GM23338 (cell line): Measurements from ENCODE around the gene SLC25A25. TPM values are rescaled to one million over a fixed set of nuclear protein-coding genes. Genes with fewer than 3 reads are reported as not detected.
"Not testable (repeated sequence)": the region's sequence is repeated elsewhere in the genome, so short reads cannot be mapped to it uniquely, and the experiment has no call there.

Source experiments
- ATAC-seq: fragments of 200-7000 bp; cut with Tn5 transposase; 3 replicates; pipeline ENCODE4 v1.9.1; 2020
- DNase-seq: peaks from one replicate; pipeline ENCODE4 v3.0.0-alpha.2; 2015; ENCODE audit warnings: low spot score
- H2AFZ ChIP-seq: fragments of 200-600 bp; sonication (generic); 2 replicates; pipeline ENCODE4 v1.8.0; 2016; ENCODE audit warnings: antibody characterized with exemption, mild to moderate bottlenecking, moderate library complexity
- H3F3A ChIP-seq: fragments of 200-600 bp; sonication (generic); replicated peaks from 2 replicates; pipeline ENCODE4 v1.8.0; 2017; ENCODE audit warnings: antibody characterized with exemption, mixed run types, low read depth
- H3K27ac ChIP-seq: fragments of 200-600 bp; sonication (generic); 2 replicates; pipeline ENCODE4 v1.6.1; 2016; ENCODE audit warnings: low read depth
- H3K27me3 ChIP-seq: fragments of 200-600 bp; sonication (generic); 2 replicates; pipeline ENCODE4 v1.8.0; 2016; ENCODE audit warnings: mild to moderate bottlenecking, mixed run types, moderate library complexity; ENCODE audit not compliant: insufficient read depth
- H3K36me3 ChIP-seq: fragments of 200-600 bp; sonication (generic); 2 replicates; pipeline ENCODE4 v1.8.0; 2016; ENCODE audit warnings: mild to moderate bottlenecking; ENCODE audit not compliant: insufficient read depth
- H3K4me1 ChIP-seq: fragments of 200-600 bp; sonication (generic); 2 replicates; pipeline ENCODE4 v1.8.0; 2016; ENCODE audit warnings: mild to moderate bottlenecking, moderate library complexity; ENCODE audit not compliant: insufficient read depth
- H3K4me2 ChIP-seq: fragments of 200-600 bp; sonication (generic); 2 replicates; pipeline ENCODE4 v1.7.1; 2017; ENCODE audit warnings: mixed run types
- H3K4me3 ChIP-seq: fragments of 200-600 bp; sonication (generic); 2 replicates; pipeline ENCODE4 v1.6.1; 2016; ENCODE audit warnings: mixed run types
- H3K79me2 ChIP-seq: fragments of 200-600 bp; sonication (generic); replicated peaks from 2 replicates; pipeline ENCODE4 v1.8.0; 2017; ENCODE audit warnings: mild to moderate bottlenecking; ENCODE audit not compliant: insufficient read depth
- H3K9me2 ChIP-seq: fragments of 200-600 bp; sonication (generic); 2 replicates; pipeline ENCODE4 v1.8.0; 2017; ENCODE audit not compliant: insufficient read depth
- H4K20me1 ChIP-seq: fragments of 200-600 bp; sonication (generic); replicated peaks from 2 replicates; pipeline ENCODE4 v1.8.0; 2017; ENCODE audit warnings: mild to moderate bottlenecking; ENCODE audit not compliant: insufficient read depth
- H3K27ac Mint-ChIP-seq: 2 replicates; pipeline ENCODE4 v1.8.0; 2020; ENCODE audit warnings: inconsistent platforms, mild to moderate bottlenecking, moderate library complexity, mixed read lengths
- H3K27me3 Mint-ChIP-seq: 3 replicates; pipeline ENCODE4 v1.8.0; 2022; ENCODE audit warnings: low read depth, mild to moderate bottlenecking, moderate library complexity, mixed read lengths, inconsistent platforms; ENCODE audit not compliant: insufficient read depth, poor library complexity
- H3K36me3 Mint-ChIP-seq: 3 replicates; pipeline ENCODE4 v1.8.0; 2021; ENCODE audit warnings: low read depth, mild to moderate bottlenecking, inconsistent platforms, moderate library complexity, mixed read lengths
- H3K4me1 Mint-ChIP-seq: 3 replicates; pipeline ENCODE4 v1.8.0; 2020; ENCODE audit warnings: mild to moderate bottlenecking, inconsistent platforms, mixed read lengths
- H3K4me3 Mint-ChIP-seq: 3 replicates; pipeline ENCODE4 v1.8.0; 2021; ENCODE audit warnings: moderate library complexity, mild to moderate bottlenecking, inconsistent platforms, mixed read lengths
- H3K9me3 Mint-ChIP-seq: 3 replicates; pipeline ENCODE4 v1.8.0; 2020; ENCODE audit warnings: moderate library complexity, mild to moderate bottlenecking, inconsistent platforms, mixed read lengths
- CREB1 ChIP-seq: fragments of 250-450 bp; sonication (Bioruptor Pico); IDR thresholded peaks from 2 replicates; pipeline ENCODE4 v1.5.0; 2020; ENCODE audit warnings: low read depth, mild to moderate bottlenecking, moderate library complexity
- polyA plus RNA-seq: library from polyadenylated mRNA; unstranded; fragments of >200 nt; fragmentation: Nextera tagmentation; extraction: Ambion mirVana; gene quantifications from 2 replicates; pipeline ENCODE4 v1.2.1, GENCODE V29; 2016
- total RNA-seq: library from RNA; depleted of rRNA; stranded (reverse); fragments of >200 nt; shearing (Covaris generic); gene quantifications from 2 replicates; pipeline ENCODE4 v1.2.3, GENCODE V29; 2014
- TF ChIP-seq, protein P1 (sequence below), 2 experiments: fragments of 200-600 bp in 1 of 2; sonication (generic) in 1 of 2; conservative IDR thresholded peaks; 2 replicates each; pipeline versions ENCODE4 v1.5.1 to v1.6.1; 2016 to 2017; ENCODE audit warnings: antibody characterized with exemption in 2 of 2, low read depth in 2 of 2, mild to moderate bottlenecking in 2 of 2, moderate library complexity in 1 of 2

SLC25A25 gene
- total and polyA plus RNA-seq, 2 experiments from 2014 or later: 7.1 to 27.0 TPM

DNA sequence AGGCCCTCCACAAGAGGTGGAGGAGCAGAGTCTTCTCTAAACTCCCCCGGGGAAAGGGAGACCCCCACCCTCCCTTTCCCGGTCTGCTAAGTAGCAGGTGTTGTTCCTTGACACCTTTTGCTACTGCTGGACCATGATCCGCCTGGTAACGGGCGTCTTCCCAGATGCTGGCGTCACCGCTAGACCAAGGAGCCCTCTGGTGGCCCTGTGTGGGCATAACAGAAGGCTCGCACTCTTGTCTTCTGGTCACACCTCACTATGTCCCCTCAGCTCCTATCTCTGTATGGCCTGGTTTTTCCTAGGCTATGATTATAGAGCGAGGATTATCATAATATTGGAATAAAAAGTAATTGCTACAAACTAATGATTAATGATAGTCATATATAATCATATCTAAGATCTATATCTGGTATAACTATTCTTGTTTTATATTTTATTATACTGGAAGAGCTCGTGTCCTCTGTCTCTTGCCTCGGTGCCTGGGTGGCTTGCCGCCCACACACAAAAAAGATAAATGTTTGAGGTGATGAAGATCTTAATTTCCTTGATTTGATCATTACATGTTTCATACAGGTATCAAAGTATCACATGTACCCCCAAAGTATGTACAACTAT lies 62.1 kb downstream of the SLC25A25 start:
- TF ChIP-seq, protein P1, sequence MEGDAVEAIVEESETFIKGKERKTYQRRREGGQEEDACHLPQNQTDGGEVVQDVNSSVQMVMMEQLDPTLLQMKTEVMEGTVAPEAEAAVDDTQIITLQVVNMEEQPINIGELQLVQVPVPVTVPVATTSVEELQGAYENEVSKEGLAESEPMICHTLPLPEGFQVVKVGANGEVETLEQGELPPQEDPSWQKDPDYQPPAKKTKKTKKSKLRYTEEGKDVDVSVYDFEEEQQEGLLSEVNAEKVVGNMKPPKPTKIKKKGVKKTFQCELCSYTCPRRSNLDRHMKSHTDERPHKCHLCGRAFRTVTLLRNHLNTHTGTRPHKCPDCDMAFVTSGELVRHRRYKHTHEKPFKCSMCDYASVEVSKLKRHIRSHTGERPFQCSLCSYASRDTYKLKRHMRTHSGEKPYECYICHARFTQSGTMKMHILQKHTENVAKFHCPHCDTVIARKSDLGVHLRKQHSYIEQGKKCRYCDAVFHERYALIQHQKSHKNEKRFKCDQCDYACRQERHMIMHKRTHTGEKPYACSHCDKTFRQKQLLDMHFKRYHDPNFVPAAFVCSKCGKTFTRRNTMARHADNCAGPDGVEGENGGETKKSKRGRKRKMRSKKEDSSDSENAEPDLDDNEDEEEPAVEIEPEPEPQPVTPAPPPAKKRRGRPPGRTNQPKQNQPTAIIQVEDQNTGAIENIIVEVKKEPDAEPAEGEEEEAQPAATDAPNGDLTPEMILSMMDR (conservative IDR thresholded peaks at IDR 0.05; ENCODE audit: low read depth in 2 of 2): peak in 1 of 2 experiments; percentile 40; a peak in 3 of 4 replicates
- peak; percentile 60 for TF ChIP-seq CREB1 (CRISPR knock-in tag)
- not testable (repeated sequence) for H3K27ac Mint-ChIP-seq, H3K4me3 ChIP-seq, H3F3A ChIP-seq, H3K36me3 ChIP-seq, DNase-seq, H3K4me2 ChIP-seq, ATAC-seq, H3K27ac ChIP-seq, H4K20me1 ChIP-seq, H2AFZ ChIP-seq, H3K27me3 ChIP-seq, H3K9me2 ChIP-seq
- Histone ChIP-seq H3K79me2 (peaks cover 19% of the 10 kb centered on the region), H3K4me1 (peaks cover 12% of the 10 kb centered on the region; the same call in 1 of the 2 replicates)
- H3K9me3 Mint-ChIP-seq: peaks cover 15% of the 10 kb centered on the region
- H3K36me3 Mint-ChIP-seq: peaks cover 14% of the 10 kb centered on the region
- peaks cover 21% of the 10 kb centered on the region for H3K27me3 Mint-ChIP-seq
- H3K4me3 Mint-ChIP-seq: peak overlapping the region; percentile 44; the same call in 1 of the 3 replicates
- H3K4me1 Mint-ChIP-seq: peaks cover 17% of the 10 kb centered on the region

DNA sequence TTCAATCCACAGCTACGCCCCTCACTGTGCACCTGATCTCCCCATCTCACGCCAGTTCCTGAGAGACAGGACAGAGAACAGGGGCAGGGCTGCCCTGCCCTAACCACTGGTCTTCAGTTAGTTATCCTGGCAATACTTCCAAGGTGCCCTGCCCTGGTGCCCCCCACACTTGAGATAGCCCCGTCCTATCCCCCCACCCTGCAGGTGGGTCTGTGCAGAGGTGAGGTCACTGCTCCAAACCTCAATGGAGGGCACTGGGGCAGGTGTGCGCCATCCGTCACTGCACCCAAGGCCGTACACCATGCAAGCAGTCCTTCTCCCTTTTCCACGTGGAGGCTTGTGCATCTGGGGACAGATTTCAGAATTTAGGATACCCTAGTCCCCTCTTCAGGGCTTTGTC lies 62.6 kb downstream of the SLC25A25 start:
- H3K4me2 ChIP-seq, H3K27me3 ChIP-seq, H3K36me3 ChIP-seq, H3K9me2 ChIP-seq, H3K27ac Mint-ChIP-seq, H4K20me1 ChIP-seq, DNase-seq, H3K4me3 Mint-ChIP-seq, H3K4me3 ChIP-seq, H3K27ac ChIP-seq, H2AFZ ChIP-seq, ATAC-seq, H3F3A ChIP-seq: not testable (repeated sequence)
- peaks cover 16% of the 10 kb centered on the region for H3K79me2 ChIP-seq
- peaks cover 12% of the 10 kb centered on the region; the same call in 1 of the 2 replicates for H3K4me1 ChIP-seq
- peaks cover 13% of the 10 kb centered on the region for H3K36me3 Mint-ChIP-seq
- H3K9me3 Mint-ChIP-seq: peaks cover 15% of the 10 kb centered on the region
- H3K27me3 Mint-ChIP-seq: peaks cover 18% of the 10 kb centered on the region
- H3K4me1 Mint-ChIP-seq: peaks cover 13% of the 10 kb centered on the region

DNA sequence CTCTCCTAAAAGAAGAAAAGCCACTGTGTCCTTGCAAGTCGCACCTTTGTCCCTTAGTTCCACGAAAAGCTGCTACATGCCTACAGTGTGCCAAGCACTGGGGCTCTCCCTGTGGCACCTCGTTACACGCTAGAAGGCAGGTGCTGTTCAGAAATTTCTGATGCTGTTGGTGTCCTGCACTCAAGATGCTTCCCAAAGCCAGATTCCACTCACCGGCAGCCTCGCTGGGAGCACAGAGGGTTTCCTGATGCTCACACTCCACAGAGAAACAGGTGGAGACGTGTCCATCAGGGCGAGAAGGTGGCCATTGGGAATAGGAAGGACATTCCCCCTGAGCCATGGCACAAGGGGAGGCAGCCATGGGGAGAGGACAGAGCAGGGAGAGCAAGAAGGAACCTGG lies 63.3 kb downstream of the SLC25A25 start:
- H3K27me3 ChIP-seq, H3K9me2 ChIP-seq, H3K27ac Mint-ChIP-seq, H3K4me1 Mint-ChIP-seq, ATAC-seq, H3K4me3 ChIP-seq, H3K4me1 ChIP-seq, H2AFZ ChIP-seq, H3F3A ChIP-seq, H3K36me3 ChIP-seq, H3K36me3 Mint-ChIP-seq, H3K27ac ChIP-seq, H3K4me2 ChIP-seq, H4K20me1 ChIP-seq, H3K4me3 Mint-ChIP-seq, H3K79me2 ChIP-seq, DNase-seq: not testable (repeated sequence)
- H3K27me3 Mint-ChIP-seq: peaks cover 18% of the 10 kb centered on the region
- peaks cover 15% of the 10 kb centered on the region for H3K9me3 Mint-ChIP-seq

DNA sequence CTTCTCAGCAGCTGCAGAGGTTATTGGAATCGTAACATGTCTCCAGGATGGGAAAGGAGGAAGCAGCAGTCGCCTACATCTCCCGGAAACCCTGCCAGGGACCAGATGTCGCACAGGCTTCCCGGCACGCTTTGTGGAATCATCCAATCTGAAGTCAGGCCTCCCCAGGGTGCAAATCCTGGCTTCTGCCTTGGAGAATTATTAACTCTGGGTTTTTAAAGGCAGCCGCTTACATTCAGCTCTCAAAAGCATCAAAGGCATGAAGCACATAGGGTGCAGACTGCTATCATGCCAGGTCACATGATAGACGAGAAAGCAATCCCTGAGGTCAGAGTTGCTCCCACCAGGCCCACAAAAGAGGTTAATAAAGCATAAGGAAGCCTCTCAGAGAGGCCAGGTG lies 64.1 kb downstream of the SLC25A25 start:
- not testable (repeated sequence) for H3K4me3 Mint-ChIP-seq, H3K4me2 ChIP-seq, ATAC-seq, H3K27ac ChIP-seq, H3K27me3 ChIP-seq, H3K79me2 ChIP-seq, H3K9me2 ChIP-seq, H3K36me3 Mint-ChIP-seq, H3K4me3 ChIP-seq, H4K20me1 ChIP-seq, H3K36me3 ChIP-seq, DNase-seq, H3K4me1 Mint-ChIP-seq, H3F3A ChIP-seq, H3K27ac Mint-ChIP-seq, H3K4me1 ChIP-seq, H2AFZ ChIP-seq
- Mint-ChIP-seq H3K27me3 (peaks cover 11% of the 10 kb centered on the region), H3K9me3 (peaks cover 15% of the 10 kb centered on the region)

DNA sequence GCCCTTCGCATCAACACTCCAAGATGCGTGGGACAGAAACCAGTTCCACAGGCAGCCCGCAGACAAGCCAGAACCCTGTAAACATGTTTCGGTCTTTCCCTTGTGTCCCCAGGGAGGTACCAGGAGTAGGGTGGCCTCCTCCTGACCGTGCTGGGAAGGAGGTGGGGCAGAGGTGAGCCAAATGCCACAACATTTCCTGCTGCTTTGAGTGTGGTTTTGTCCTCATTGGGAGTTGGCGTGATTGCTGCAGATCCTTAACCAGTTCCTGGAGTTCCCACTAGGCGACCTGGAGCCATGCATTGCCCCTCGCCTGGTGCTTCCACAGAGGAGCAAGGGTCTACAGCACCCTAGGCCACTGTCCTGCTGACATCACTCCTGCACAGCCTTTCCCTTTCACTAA lies 67.5 kb downstream of the SLC25A25 start:
- not testable (repeated sequence) for H3K36me3 Mint-ChIP-seq, DNase-seq, H3K4me3 Mint-ChIP-seq, H3K36me3 ChIP-seq, H3K9me2 ChIP-seq, H3K4me1 ChIP-seq, H3K4me1 Mint-ChIP-seq, H3K4me3 ChIP-seq, H3K27ac Mint-ChIP-seq, H3F3A ChIP-seq, H3K79me2 ChIP-seq, H3K27me3 Mint-ChIP-seq, H2AFZ ChIP-seq, H4K20me1 ChIP-seq, H3K27me3 ChIP-seq, H3K9me3 Mint-ChIP-seq, H3K4me2 ChIP-seq, H3K27ac ChIP-seq
- ATAC-seq: peak; percentile 47; the same call in 1 of the 3 replicates
